Measurements from ENCODE around the gene GPR85.

DNA sequence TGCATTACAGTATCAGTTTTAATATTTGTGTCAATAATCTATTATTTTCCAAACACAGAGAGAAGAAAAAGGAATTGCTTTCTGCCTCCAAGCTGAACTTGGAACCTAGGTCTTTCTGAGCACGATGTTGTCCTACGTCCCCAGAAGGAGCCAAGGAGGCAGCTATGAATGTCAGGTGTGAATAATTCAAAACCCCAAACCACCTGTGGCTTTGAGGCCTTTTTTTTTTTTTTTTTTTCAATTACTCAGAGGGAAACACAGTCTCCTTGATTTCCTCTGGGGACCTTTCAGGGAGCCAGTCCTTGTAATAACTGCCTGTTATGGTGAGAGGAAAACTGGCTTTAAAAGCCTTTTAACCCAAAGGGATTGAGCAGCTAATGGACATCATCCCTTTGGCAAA is 8.3 kb downstream of the GPR85 start:
- TF ChIP-seq FOXM1 (IDR thresholded peaks at IDR 0.05; ENCODE audit: borderline replicate concordance, low read depth) (no peak), EP300 (IDR thresholded peaks at IDR 0.05; ENCODE audit: borderline replicate concordance) (no peak), TEAD4 (IDR thresholded peaks at IDR 0.05) (no peak), RAD21 (IDR thresholded peaks at IDR 0.05; ENCODE audit: low read depth) (no peak), ZBTB7A (IDR thresholded peaks at IDR 0.05; ENCODE audit: low read depth) (no peak), YY1 (IDR thresholded peaks at IDR 0.05; ENCODE audit: low read depth) (no peak), EGR1 (IDR thresholded peaks at IDR 0.05) (no peak)

Data from Ishikawa (cell line).